GM12892 (cell line): ENCODE results near the gene RICTOR.

Source experiments
- DNase-seq: peaks from one replicate; pipeline ENCODE4 v3.0.0; 2011; ENCODE audit not compliant: insufficient read length
- FAIRE-seq: peaks from 2 replicates; lab custom pipeline; 2011; peaks lifted over from hg19 to GRCh38; lab: Jason Lieb, UNC
- POLR2A ChIP-seq: IDR thresholded peaks from 2 replicates; pipeline ENCODE4 v1.6.1; 2011; ENCODE audit warnings: low read depth, low read length, control low read depth
- POLR2AphosphoS5 ChIP-seq: IDR thresholded peaks from 2 replicates; pipeline ENCODE4 v1.6.1; 2011; ENCODE audit warnings: low read depth, low read length, control low read depth
- TAF1 ChIP-seq: IDR thresholded peaks from 2 replicates; pipeline ENCODE4 v1.6.1; 2011; ENCODE audit warnings: low read depth, mild to moderate bottlenecking, control low read depth, low read length, borderline replicate concordance

The RICTOR gene

GRCh38 chr5:39092581-39093351 is 18.6 kb upstream of the RICTOR start:
- no peak for FAIRE-seq
- TF ChIP-seq POLR2A (no peak), TAF1 (no peak), POLR2AphosphoS5 (no peak)
- no peak for DNase-seq

DNA sequence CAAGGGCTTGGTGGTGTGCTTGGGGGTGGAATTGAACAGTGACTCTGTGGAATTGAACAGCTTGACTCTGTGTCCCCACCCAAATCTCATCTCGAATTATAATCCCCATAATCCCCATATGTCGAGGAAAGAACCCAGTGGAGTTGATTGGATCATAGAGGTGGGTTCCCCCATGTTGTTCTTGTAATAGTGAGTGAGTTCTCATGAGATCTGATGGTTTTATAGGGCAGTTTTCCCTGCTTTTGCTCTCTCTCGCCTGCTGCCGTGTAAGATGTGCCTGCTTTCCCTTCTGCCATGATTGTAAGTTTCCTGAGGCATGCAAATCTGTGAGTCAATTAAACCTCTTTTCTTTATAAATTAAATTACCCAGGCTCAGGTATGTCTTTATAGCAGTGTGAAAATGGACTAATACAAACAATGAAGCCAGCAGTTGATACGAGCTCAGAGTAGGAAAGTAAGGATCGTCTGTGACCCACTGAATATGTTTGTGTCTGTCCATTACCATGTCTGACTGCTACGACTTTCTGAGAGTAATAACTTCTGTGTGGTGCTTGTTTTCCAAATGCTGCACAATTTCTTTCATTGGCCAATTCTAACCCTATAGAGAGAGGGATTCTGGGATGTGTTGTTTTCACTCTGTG is 17.9 kb upstream of the RICTOR start:
- no peak for TF ChIP-seq POLR2A
- no peak for TF ChIP-seq TAF1
- no peak for TF ChIP-seq POLR2AphosphoS5
- FAIRE-seq (no peak), DNase-seq (no peak)

GRCh38 chr5:39083968-39084367 is 9.8 kb upstream of the RICTOR start:
- TF ChIP-seq TAF1 (no peak), POLR2AphosphoS5 (no peak), POLR2A (no peak)
- DNase-seq (no peak), FAIRE-seq (no peak)

DNA sequence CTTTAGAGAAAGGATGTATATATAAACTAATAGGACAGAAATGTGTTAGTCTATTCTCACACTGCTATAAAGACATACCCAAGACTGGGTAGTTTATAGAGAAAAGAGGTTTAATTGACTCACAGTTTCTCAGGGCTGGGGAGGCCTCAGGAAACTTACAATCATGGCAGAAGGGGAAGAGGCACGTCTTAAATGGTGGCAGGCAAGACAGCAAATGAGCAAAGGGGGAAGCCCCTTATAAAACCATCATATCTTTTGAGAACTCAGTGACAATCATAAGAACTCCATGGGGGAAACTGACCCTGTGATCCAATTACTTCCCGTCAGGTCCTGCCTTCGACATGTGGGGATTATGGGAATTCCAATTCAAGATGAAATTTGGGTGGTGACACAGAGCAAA is 8.8 kb upstream of the RICTOR start:
- no peak for DNase-seq
- no peak for FAIRE-seq
- TF ChIP-seq POLR2A (no peak), POLR2AphosphoS5 (no peak), TAF1 (no peak)

GRCh38 chr5:39080597-39081204 is 6.5 kb upstream of the RICTOR start:
- FAIRE-seq, result peak; percentile 17
- no peak for DNase-seq
- TF ChIP-seq TAF1, result no peak
- TF ChIP-seq POLR2A, result no peak
- no peak for TF ChIP-seq POLR2AphosphoS5

- no peak for FAIRE-seq
- no peak for TF ChIP-seq TAF1
- no peak for TF ChIP-seq POLR2AphosphoS5
- no peak for TF ChIP-seq POLR2A
- no peak for DNase-seq
Observed at GRCh38 chr5:39080168-39080567, 6.0 kb upstream of the RICTOR start.

- FAIRE-seq (no peak), DNase-seq (no peak)
- TF ChIP-seq TAF1, result no peak
- no peak for TF ChIP-seq POLR2AphosphoS5
- TF ChIP-seq POLR2A, result no peak
Observed at GRCh38 chr5:39079147-39079546, 4.9 kb upstream of the RICTOR start.

GRCh38 chr5:39076757-39077728 is 2.8 kb upstream of the RICTOR start:
- no peak for DNase-seq
- no peak for TF ChIP-seq POLR2A
- no peak for TF ChIP-seq POLR2AphosphoS5
- TF ChIP-seq TAF1, result no peak
- no peak for FAIRE-seq

DNA sequence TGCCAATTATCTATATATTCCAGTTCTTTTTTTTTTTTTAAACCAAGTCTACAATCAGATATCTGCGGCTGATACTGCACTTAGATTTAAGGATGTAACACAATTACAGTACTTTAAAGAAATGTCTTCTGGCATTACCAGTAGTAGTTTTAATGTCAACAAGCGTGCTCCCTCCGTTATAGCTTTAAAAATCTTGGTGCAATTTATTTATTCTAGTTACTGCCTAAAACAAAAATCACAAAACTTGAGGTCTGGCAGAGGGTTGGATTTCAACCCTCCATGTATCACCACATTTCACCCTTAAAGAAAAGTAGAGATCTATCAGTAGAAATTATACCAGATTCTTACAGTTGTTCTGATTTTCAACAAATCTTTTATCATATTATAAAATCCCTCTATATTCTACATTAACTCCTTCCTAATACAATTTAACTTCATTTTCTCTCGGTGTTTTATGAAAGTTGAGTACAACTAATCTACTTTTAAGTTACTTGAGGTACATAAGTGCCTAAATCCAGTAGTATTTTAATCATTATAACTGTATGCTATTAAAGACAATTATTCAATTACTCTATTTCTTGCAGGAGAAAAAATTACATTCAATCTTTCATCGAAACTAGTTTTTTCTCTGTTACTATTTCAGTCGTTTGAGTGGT is 2.0 kb upstream of the RICTOR start:
- TF ChIP-seq TAF1 (no peak), POLR2A (no peak), POLR2AphosphoS5 (no peak)
- no peak for FAIRE-seq
- DNase-seq, result no peak

- DNase-seq (no peak), FAIRE-seq (no peak)
- TF ChIP-seq POLR2A (no peak; the same call in 1 of the 2 replicates), TAF1 (no peak)
Observed at GRCh38 chr5:39073767-39074016, 507 bp downstream of the RICTOR start.
